ENCODE data around the gene POLG2.

The POLG2 gene

GRCh38 chr17:64496786-64497564, at the start of gene POLG2:
Gene POLG2, minus strand, starts transcription at chr17:64497054. Its CDS starts 86 bp downstream, at chr17:64496968.
- DNase-seq = peak; percentile 89 to 93

- no peak for DNase-seq
Measured at GRCh38 chr17:64544742-64545141, 47.9 kb upstream of the POLG2 start.

- DNase-seq = no peak
Measured at GRCh38 chr17:64540118-64540776, 43.4 kb upstream of the POLG2 start.

- DNase-seq = no peak
Measured at GRCh38 chr17:64538508-64539130, 41.8 kb upstream of the POLG2 start.

- no peak for DNase-seq
Measured at GRCh38 chr17:64537488-64537887, 40.6 kb upstream of the POLG2 start.

GRCh38 chr17:64536913-64537312, 40.1 kb upstream of the POLG2 start:
- no peak for DNase-seq

GRCh38 chr17:64535357-64535756, 38.5 kb upstream of the POLG2 start:
- DNase-seq = no peak

- DNase-seq = no peak
Measured at GRCh38 chr17:64534187-64534586, 37.3 kb upstream of the POLG2 start.

- no peak for DNase-seq
Measured at GRCh38 chr17:64533784-64534183, 36.9 kb upstream of the POLG2 start.

GRCh38 chr17:64532409-64532808, 35.6 kb upstream of the POLG2 start:
- DNase-seq = no peak

GRCh38 chr17:64531955-64532371, 35.1 kb upstream of the POLG2 start:
- DNase-seq = no peak

- DNase-seq = no peak
Measured at GRCh38 chr17:64529221-64529620, 32.4 kb upstream of the POLG2 start.

- no peak for DNase-seq
Measured at GRCh38 chr17:64527914-64528313, 31.1 kb upstream of the POLG2 start.

GRCh38 chr17:64520359-64520758, 23.5 kb upstream of the POLG2 start:
- no peak for DNase-seq

GRCh38 chr17:64519601-64520000, 22.7 kb upstream of the POLG2 start:
- no peak for DNase-seq

GRCh38 chr17:64515829-64516228, 19.0 kb upstream of the POLG2 start:
- no peak for DNase-seq

GRCh38 chr17:64515419-64515818, 18.6 kb upstream of the POLG2 start:
- DNase-seq = no peak

GRCh38 chr17:64509179-64509578, 12.3 kb upstream of the POLG2 start:
- no peak for DNase-seq

GRCh38 chr17:64508683-64509082, 11.8 kb upstream of the POLG2 start:
- DNase-seq = no peak

- DNase-seq = peak in 1 of 2 donors; percentile 56
Measured at GRCh38 chr17:64507413-64507782, 10.5 kb upstream of the POLG2 start.

GRCh38 chr17:64506576-64507412, 9.9 kb upstream of the POLG2 start, which contains the start of gene CEP95:
Gene CEP95, plus strand, starts transcription at chr17:64506977. Its CDS starts 121 bp downstream, at chr17:64507098.
- DNase-seq = peak; percentile 94 to 98

- peak; percentile 96 to 100 for DNase-seq
Measured at GRCh38 chr17:64506201-64506575, 9.3 kb upstream of the POLG2 start, which contains the start of gene DDX5. Gene DDX5, minus strand, starts transcription at chr17:64506289. Its CDS starts 170 bp downstream, at chr17:64506119.

Data from inflammatory macrophage treated with lipopolysaccharide for 1 hour (primary cell).